Immature natural killer cell (primary cell): ENCODE data around the gene SSBP3. TPM values are rescaled to one million over a fixed set of nuclear protein-coding genes. Genes with fewer than 3 reads are reported as not detected.
A peak's percentile ranks its signal among the peaks of the same experiment; 100 is the strongest.

Source experiments
- DNase-seq, 3 donors: peaks; one replicate each; pipeline ENCODE4 v3.0.0; 2022; ENCODE audit warnings: mixed read lengths in 1 of 3
- H3K27ac Mint-ChIP-seq, 6 donors: one replicate each; pipeline ENCODE4 v1.8.0; 2020; ENCODE audit warnings: mixed read lengths in 6 of 6, mild to moderate bottlenecking in 5 of 6, inconsistent platforms in 4 of 6, moderate library complexity in 3 of 6
- H3K27me3 Mint-ChIP-seq, 3 donors: one replicate each; pipeline ENCODE4 v1.8.0; 2020 to 2021; ENCODE audit warnings: low read depth in 3 of 3, mild to moderate bottlenecking in 3 of 3, mixed read lengths in 3 of 3, moderate library complexity in 3 of 3, inconsistent platforms in 1 of 3
- H3K36me3 Mint-ChIP-seq, 3 donors: one replicate each; pipeline ENCODE4 v1.8.0; 2020; ENCODE audit warnings: mixed read lengths in 3 of 3, inconsistent platforms in 2 of 3, mild to moderate bottlenecking in 2 of 3
- H3K4me1 Mint-ChIP-seq, 2 donors: one replicate each; pipeline ENCODE4 v1.8.0; 2020; ENCODE audit warnings: inconsistent platforms in 2 of 2, mild to moderate bottlenecking in 2 of 2, mixed read lengths in 2 of 2, moderate library complexity in 1 of 2
- H3K4me3 Mint-ChIP-seq, 5 donors: one replicate each; pipeline ENCODE4 v1.8.0; 2020; ENCODE audit warnings: mild to moderate bottlenecking in 5 of 5, mixed read lengths in 5 of 5, inconsistent platforms in 3 of 5, moderate library complexity in 3 of 5
- H3K9me3 Mint-ChIP-seq, 6 donors: one replicate each; pipeline ENCODE4 v1.8.0; 2020; ENCODE audit warnings: mild to moderate bottlenecking in 6 of 6, mixed read lengths in 6 of 6, inconsistent platforms in 4 of 6, moderate library complexity in 3 of 6
- polyA plus RNA-seq, 3 donors: library from polyadenylated mRNA; unstranded; fragments of 300-500 nt; fragmentation: Illumina TruSeq; gene quantifications; one replicate each; pipeline ENCODE4 v1.2.3, GENCODE V29; 2021

The SSBP3 gene
- polyA plus RNA-seq, 3 donors from 2014 or later, result 19.8 to 30.1 (median 21.1) TPM

- peak overlapping the region; percentile 15 to 87 (median 84) for H3K27ac Mint-ChIP-seq
- peaks cover 92 to 93% of the 10 kb centered on the region in 2 donors for H3K4me1 Mint-ChIP-seq
- DNase-seq, result peak; percentile 63 to 73 (median 67)
- H3K4me3 Mint-ChIP-seq, result peak overlapping the region; percentile 64 to 80 (median 76)
- no peaks in the 10 kb centered on the region for H3K9me3 Mint-ChIP-seq
- H3K27me3 Mint-ChIP-seq, result peaks cover 4 to 10% (median 8%) of the 10 kb centered on the region in 3 donors
- peaks cover 0 to 6% (median 0%) of the 10 kb centered on the region in 3 donors for H3K36me3 Mint-ChIP-seq
Measured at GRCh38 chr1:54380290-54380882, 25.8 kb downstream of the SSBP3 start.

- H3K9me3 Mint-ChIP-seq, result no peaks in the 10 kb centered on the region
- DNase-seq, result no peak
- H3K27me3 Mint-ChIP-seq, result peaks cover 4 to 10% (median 8%) of the 10 kb centered on the region in 3 donors
- peak overlapping the region; percentile 30 to 80 (median 70) for H3K4me3 Mint-ChIP-seq
- H3K36me3 Mint-ChIP-seq, result peaks cover 0 to 6% (median 0%) of the 10 kb centered on the region in 3 donors
- H3K27ac Mint-ChIP-seq, result peak overlapping the region; percentile 8 to 87 (median 82)
- peaks cover 92 to 93% of the 10 kb centered on the region in 2 donors for H3K4me1 Mint-ChIP-seq
Measured at GRCh38 chr1:54379555-54380289, 26.5 kb downstream of the SSBP3 start.

GRCh38 chr1:54378874-54379554 lies 27.2 kb downstream of the SSBP3 start:
- Mint-ChIP-seq H3K4me1 (peaks cover 92 to 93% of the 10 kb centered on the region in 2 donors), H3K27ac (peak overlapping the region in 5 of 6 donors; percentile 8 to 85 (median 80))

GRCh38 chr1:54378157-54378873 lies 27.9 kb downstream of the SSBP3 start:
- no peak for DNase-seq
- peaks cover 92 to 95% of the 10 kb centered on the region in 2 donors for H3K4me1 Mint-ChIP-seq
- H3K9me3 Mint-ChIP-seq, result no peaks in the 10 kb centered on the region
- peak overlapping the region in 5 of 6 donors; percentile 55 to 85 (median 66) for H3K27ac Mint-ChIP-seq
- H3K27me3 Mint-ChIP-seq, result peaks cover 4 to 10% (median 8%) of the 10 kb centered on the region in 3 donors
- peaks cover 0 to 6% (median 0%) of the 10 kb centered on the region in 3 donors for H3K36me3 Mint-ChIP-seq
- peak overlapping the region in 3 of 5 donors; percentile 27 to 47 (median 40) for H3K4me3 Mint-ChIP-seq

More at GRCh38 chr1:54378874-54379554, 27.2 kb downstream of the SSBP3 start:
- H3K9me3 Mint-ChIP-seq, result no peaks in the 10 kb centered on the region
- H3K27me3 Mint-ChIP-seq, result peaks cover 4 to 10% (median 8%) of the 10 kb centered on the region in 3 donors
- H3K36me3 Mint-ChIP-seq, result peaks cover 0 to 6% (median 0%) of the 10 kb centered on the region in 3 donors
- no peak for DNase-seq
- peak overlapping the region; percentile 5 to 70 (median 33) for H3K4me3 Mint-ChIP-seq

- Mint-ChIP-seq H3K36me3 (peaks cover 0 to 6% (median 0%) of the 10 kb centered on the region in 3 donors), H3K9me3 (no peaks in the 10 kb centered on the region), H3K27ac (peak overlapping the region; percentile 63 to 91 (median 82)), H3K27me3 (peaks cover 4 to 12% (median 8%) of the 10 kb centered on the region in 3 donors), H3K4me3 (peak overlapping the region; percentile 53 to 70 (median 67)), H3K4me1 (peaks cover 96 to 99% of the 10 kb centered on the region in 2 donors)
- no peak for DNase-seq
Measured at GRCh38 chr1:54377040-54377691, 29.0 kb downstream of the SSBP3 start.

GRCh38 chr1:54376430-54377039 lies 29.7 kb downstream of the SSBP3 start:
- H3K4me3 Mint-ChIP-seq, result peak overlapping the region; percentile 53 to 70 (median 61)
- H3K36me3 Mint-ChIP-seq, result peaks cover 0 to 6% (median 0%) of the 10 kb centered on the region in 3 donors
- peak overlapping the region; percentile 63 to 91 (median 82) for H3K27ac Mint-ChIP-seq
- H3K4me1 Mint-ChIP-seq, result peaks cover 98 to 99% of the 10 kb centered on the region in 2 donors
- peaks cover 4 to 12% (median 8%) of the 10 kb centered on the region in 3 donors for H3K27me3 Mint-ChIP-seq
- peak; percentile 26 to 39 (median 38) for DNase-seq
- no peaks in the 10 kb centered on the region for H3K9me3 Mint-ChIP-seq

GRCh38 chr1:54375712-54376429 lies 30.3 kb downstream of the SSBP3 start:
- Mint-ChIP-seq H3K27ac (peak overlapping the region; percentile 63 to 91 (median 82)), H3K36me3 (peaks cover 0 to 6% (median 0%) of the 10 kb centered on the region in 3 donors), H3K4me1 (peaks cover 98 to 100% of the 10 kb centered on the region in 2 donors), H3K4me3 (peak overlapping the region; percentile 53 to 70 (median 61)), H3K9me3 (no peaks in the 10 kb centered on the region), H3K27me3 (peaks cover 4 to 12% (median 8%) of the 10 kb centered on the region in 3 donors)
- DNase-seq, result no peak

GRCh38 chr1:54375298-54375697 lies 30.9 kb downstream of the SSBP3 start:
- Mint-ChIP-seq H3K4me3 (no peak overlapping the region), H3K27ac (peak overlapping the region in 4 of 6 donors; percentile 50 to 91 (median 72))

GRCh38 chr1:54374766-54375165 lies 31.4 kb downstream of the SSBP3 start:
- peaks cover 0 to 4% (median 2%) of the 10 kb centered on the region in 3 donors for H3K27me3 Mint-ChIP-seq
- H3K36me3 Mint-ChIP-seq, result no peaks in the 10 kb centered on the region
- peaks cover 98 to 100% of the 10 kb centered on the region in 2 donors for H3K4me1 Mint-ChIP-seq
- peak overlapping the region; percentile 60 to 83 (median 80) for H3K27ac Mint-ChIP-seq
- DNase-seq, result no peak
- H3K9me3 Mint-ChIP-seq, result no peaks in the 10 kb centered on the region
- peak overlapping the region in 2 of 5 donors; percentile 20 to 54 for H3K4me3 Mint-ChIP-seq

More at GRCh38 chr1:54375298-54375697, 30.9 kb downstream of the SSBP3 start:
- peaks cover 98 to 100% of the 10 kb centered on the region in 2 donors for H3K4me1 Mint-ChIP-seq
- H3K36me3 Mint-ChIP-seq, result peaks cover 0 to 2% (median 0%) of the 10 kb centered on the region in 3 donors
- DNase-seq, result no peak
- peaks cover 2 to 6% (median 2%) of the 10 kb centered on the region in 3 donors for H3K27me3 Mint-ChIP-seq
- H3K9me3 Mint-ChIP-seq, result no peaks in the 10 kb centered on the region

GRCh38 chr1:54372978-54373377 lies 33.2 kb downstream of the SSBP3 start:
- H3K27ac Mint-ChIP-seq, result peak overlapping the region; percentile 46 to 82 (median 74)
- H3K4me3 Mint-ChIP-seq, result peak overlapping the region in 4 of 5 donors; percentile 15 to 57 (median 47)
- H3K27me3 Mint-ChIP-seq, result peaks cover 0 to 4% (median 0%) of the 10 kb centered on the region in 3 donors
- no peaks in the 10 kb centered on the region for H3K9me3 Mint-ChIP-seq
- H3K36me3 Mint-ChIP-seq, result no peaks in the 10 kb centered on the region
- peak in 2 of 3 donors; percentile 10 to 12 for DNase-seq
- peaks cover 97 to 98% of the 10 kb centered on the region in 2 donors for H3K4me1 Mint-ChIP-seq

- peak overlapping the region; percentile 29 to 82 (median 77) for H3K27ac Mint-ChIP-seq
- H3K36me3 Mint-ChIP-seq, result no peaks in the 10 kb centered on the region
- DNase-seq, result no peak
- no peaks in the 10 kb centered on the region for H3K9me3 Mint-ChIP-seq
- peaks cover 0 to 4% (median 0%) of the 10 kb centered on the region in 3 donors for H3K27me3 Mint-ChIP-seq
- no peak overlapping the region for H3K4me3 Mint-ChIP-seq
- peaks cover 95 to 97% of the 10 kb centered on the region in 2 donors for H3K4me1 Mint-ChIP-seq
Measured at GRCh38 chr1:54371942-54372275, 34.3 kb downstream of the SSBP3 start.
